Body of pancreas (tissue), 4 donors: ENCODE data around the gene PTBP1.

Source experiments
- CTCF ChIP-seq, 7 experiments: fragments of 450-650 bp in 4 of 7; fragments of 200-600 bp in 3 of 7; sonication (generic) in 3 of 7; IDR thresholded peaks; one replicate each; pipeline ENCODE4 v1.5.1; 2016 to 2019; ENCODE audit warnings: antibody characterized with exemption in 7 of 7
- POLR2A ChIP-seq, 3 donors: fragments of 450-650 bp; IDR thresholded peaks; one replicate each; pipeline ENCODE4 v1.6.1; 2016; ENCODE audit warnings: antibody characterized with exemption in 3 of 3, mild to moderate bottlenecking in 2 of 3

GRCh38 chr19:807627-808422 is 10.6 kb downstream of the PTBP1 start:
- no peak for TF ChIP-seq CTCF (IDR thresholded peaks at IDR 0.05)
- no peak for TF ChIP-seq POLR2A (IDR thresholded peaks at IDR 0.05)
